NCI-H128 (cell line): ENCODE measurements around the gene SPHK1.

Source experiments
- DNase-seq: peaks from one replicate; lab custom pipeline; 2025; ENCODE audit not compliant: unreplicated experiment; lab: John Stamatoyannopoulos, UW

Gene SPHK1

GRCh38 chr17:76360461-76360860, 23.9 kb upstream of the SPHK1 start:
- DNase-seq = no peak

GRCh38 chr17:76363107-76363842, 21.1 kb upstream of the SPHK1 start:
- DNase-seq = no peak

- no peak for DNase-seq
These were observed 19.0 kb upstream of the SPHK1 start for GRCh38 chr17:76365256-76365903.

GRCh38 chr17:76366247-76366646, 18.2 kb upstream of the SPHK1 start:
- no peak for DNase-seq

GRCh38 chr17:76367642-76368041, 16.8 kb upstream of the SPHK1 start:
- DNase-seq = no peak

GRCh38 chr17:76368545-76368944, 15.9 kb upstream of the SPHK1 start:
- DNase-seq = no peak

- DNase-seq = no peak
These were observed 15.0 kb upstream of the SPHK1 start for GRCh38 chr17:76369379-76369778.

GRCh38 chr17:76369804-76370203, 14.6 kb upstream of the SPHK1 start:
- DNase-seq = no peak

GRCh38 chr17:76370261-76370993, 14.0 kb upstream of the SPHK1 start:
- DNase-seq = no peak

GRCh38 chr17:76371656-76372628, 12.5 kb upstream of the SPHK1 start:
- no peak for DNase-seq

- DNase-seq = no peak
These were observed 7.9 kb upstream of the SPHK1 start for GRCh38 chr17:76376318-76377133.

- DNase-seq = no peak
These were observed 5.7 kb upstream of the SPHK1 start for GRCh38 chr17:76378548-76379274.

- DNase-seq = no peak
These were observed 5.2 kb upstream of the SPHK1 start for GRCh38 chr17:76379275-76379641.

- DNase-seq = no peak
These were observed 4.6 kb upstream of the SPHK1 start for GRCh38 chr17:76379646-76380376.

- DNase-seq = no peak
These were observed 2.6 kb upstream of the SPHK1 start for GRCh38 chr17:76381633-76382350.

GRCh38 chr17:76382351-76382802, 2.0 kb upstream of the SPHK1 start:
- no peak for DNase-seq

- DNase-seq = no peak
These were observed 1.4 kb upstream of the SPHK1 start for GRCh38 chr17:76382803-76383545.
